Measurements from ENCODE around the gene RAD51B.

The RAD51B gene

GRCh38 chr14:68511129-68512047, 691.8 kb downstream of the RAD51B start:
- Histone ChIP-seq H3K4me1 (peaks cover 7% of the 10 kb centered on the region), H3K4me3 (ENCODE audit: low read depth, low read length) (no peak overlapping the region), H3K36me3 (no peaks in the 10 kb centered on the region), H3K9me3 (no peaks in the 10 kb centered on the region), H3K27me3 (no peaks in the 10 kb centered on the region)
- no peak for TF ChIP-seq CTCF (IDR thresholded peaks at IDR 0.05; ENCODE audit: low read depth, low read length)
- DNase-seq: no peak

GRCh38 chr14:68512088-68512487, 692.5 kb downstream of the RAD51B start:
- Histone ChIP-seq H3K27me3 (no peaks in the 10 kb centered on the region), H3K36me3 (no peaks in the 10 kb centered on the region), H3K9me3 (no peaks in the 10 kb centered on the region), H3K4me1 (peaks cover 7% of the 10 kb centered on the region), H3K4me3 (ENCODE audit: low read depth, low read length) (no peak overlapping the region)
- DNase-seq: no peak
- TF ChIP-seq CTCF (IDR thresholded peaks at IDR 0.05; ENCODE audit: low read depth, low read length): no peak

GRCh38 chr14:68513137-68513536, 693.6 kb downstream of the RAD51B start:
- Histone ChIP-seq H3K27me3 (no peaks in the 10 kb centered on the region), H3K36me3 (no peaks in the 10 kb centered on the region), H3K4me1 (peaks cover 7% of the 10 kb centered on the region), H3K4me3 (ENCODE audit: low read depth, low read length) (no peak overlapping the region), H3K9me3 (no peaks in the 10 kb centered on the region)
- no peak for DNase-seq
- no peak for TF ChIP-seq CTCF (IDR thresholded peaks at IDR 0.05; ENCODE audit: low read depth, low read length)

- no peaks in the 10 kb centered on the region for H3K27me3 ChIP-seq
- H3K36me3 ChIP-seq: no peaks in the 10 kb centered on the region
- H3K4me1 ChIP-seq: peaks cover 7% of the 10 kb centered on the region
- TF ChIP-seq CTCF (IDR thresholded peaks at IDR 0.05; ENCODE audit: low read depth, low read length): no peak
- no peaks in the 10 kb centered on the region for H3K9me3 ChIP-seq
- DNase-seq: no peak
- H3K4me3 ChIP-seq (ENCODE audit: low read depth, low read length): no peak overlapping the region
These were observed 694.4 kb downstream of the RAD51B start for GRCh38 chr14:68513838-68514607.

- no peaks in the 10 kb centered on the region for H3K9me3 ChIP-seq
- H3K36me3 ChIP-seq: no peaks in the 10 kb centered on the region
- peaks cover 7% of the 10 kb centered on the region for H3K4me1 ChIP-seq
- no peak overlapping the region for H3K4me3 ChIP-seq (ENCODE audit: low read depth, low read length)
- DNase-seq: no peak
- no peak for TF ChIP-seq CTCF (IDR thresholded peaks at IDR 0.05; ENCODE audit: low read depth, low read length)
- H3K27me3 ChIP-seq: no peaks in the 10 kb centered on the region
These were observed 695.1 kb downstream of the RAD51B start for GRCh38 chr14:68514608-68515194.

All from BE2C (cell line).